H1 (cell line): ENCODE measurements around the gene SERPINB8. TPM values are rescaled to one million over a fixed set of nuclear protein-coding genes. Genes with fewer than 3 reads are reported as not detected.

Experiments
- ATF3 ChIP-seq: IDR thresholded peaks from 2 replicates; pipeline ENCODE4 v1.6.1; 2011; ENCODE audit warnings: low read depth, mild to moderate bottlenecking, low read length; ENCODE audit not compliant: insufficient read depth
- BRCA1 ChIP-seq: IDR thresholded peaks from 2 replicates; pipeline ENCODE4 v1.6.1; 2012; ENCODE audit warnings: low read depth, low read length, improper control_type of control experiment
- CBX8 ChIP-seq: fragments of 300-800, 300-1000 bp; sonication (generic); IDR thresholded peaks from 2 replicates; pipeline ENCODE4 v1.7.1; 2016; ENCODE audit warnings: low read depth, low read length, borderline replicate concordance
- CHD7 ChIP-seq: fragments of 300-600 bp; sonication (generic); IDR thresholded peaks from 2 replicates; pipeline ENCODE4 v1.7.1; 2012; ENCODE audit warnings: low read length, moderate library complexity, mild to moderate bottlenecking, inconsistent platforms; ENCODE audit not compliant: insufficient replicate concordance
- E2F6 ChIP-seq: IDR thresholded peaks from 2 replicates; pipeline ENCODE4 v1.6.1; 2012; ENCODE audit warnings: inconsistent platforms
- JUND ChIP-seq: IDR thresholded peaks from 2 replicates; pipeline ENCODE4 v1.6.1; 2011; ENCODE audit warnings: mild to moderate bottlenecking, improper control_type of control experiment, low read length
- MAX ChIP-seq: IDR thresholded peaks from 2 replicates; pipeline ENCODE4 v1.6.1; 2012; ENCODE audit warnings: inconsistent platforms
- POLR2A ChIP-seq, 2 experiments: IDR thresholded peaks; 1 replicate in 1 of 2; 2 replicates in 1 of 2; pipeline ENCODE4 v1.6.1; 2011; ENCODE audit warnings: low read depth in 2 of 2, low read length in 2 of 2, mild to moderate bottlenecking in 2 of 2; ENCODE audit errors: control extremely low read depth in 1 of 2
- SRF ChIP-seq: IDR thresholded peaks from 2 replicates; pipeline ENCODE4 v1.6.1; 2011; ENCODE audit warnings: mild to moderate bottlenecking, low read depth, low read length, moderate library complexity
- TAF1 ChIP-seq: IDR thresholded peaks from 2 replicates; pipeline ENCODE4 v1.6.1; 2011; ENCODE audit warnings: mild to moderate bottlenecking, low read depth, low read length
- TAF7 ChIP-seq: optimal IDR thresholded peaks from 2 replicates; pipeline ENCODE3; 2011; ENCODE audit warnings: low read depth, mild to moderate bottlenecking, inconsistent platforms, low read length, moderate library complexity, borderline replicate concordance
- polyA plus RNA-seq, 7 experiments: library from polyadenylated mRNA; depleted of rRNA in 3 of 7; stranded (reverse) in 5 of 7; unstranded in 2 of 7; fragments of >200 nt in 5 of 7; fragments of 200-250 nt in 2 of 7; gene quantifications; 1 replicate in 5 of 7; 2 replicates in 1 of 7; 4 replicates in 1 of 7; pipeline versions ENCODE4 v1.2.1 to v1.2.3, GENCODE V29; 2011 to 2013; ENCODE audit warnings: missing spikeins in 2 of 7, mixed read lengths in 2 of 7
- total RNA-seq: library from RNA; stranded (reverse); fragmentation: NEBNext Ultra II Directional; extraction: Animal tissue kit (Norgen Biotek cat#: 25700); gene quantifications from 2 replicates; pipeline ENCODE4 v1.2.1, GENCODE V29; 2021

The SERPINB8 gene
- total and polyA plus RNA-seq, 2 of the 8 experiments (the other 6 are each of a cell fraction or from before 2014, with no cell fraction given) = 0.42 to 1.2 TPM

- TF ChIP-seq CHD7 = no peak
- no peak for TF ChIP-seq MAX
- no peak for TF ChIP-seq CBX8
- TF ChIP-seq JUND = no peak
- no peak for TF ChIP-seq BRCA1
- no peak for TF ChIP-seq ATF3
- no peak for TF ChIP-seq SRF
- TF ChIP-seq E2F6 = no peak
- no peak for TF ChIP-seq TAF1
- no peak for TF ChIP-seq TAF7
- no peak for TF ChIP-seq POLR2A (IDR thresholded peaks at IDR 0.05; ENCODE audit: control extremely low read depth in 1 of 2, low read depth in 2 of 2, low read length in 2 of 2)
Measured at GRCh38 chr18:63953811-63954210, 16.1 kb upstream of the SERPINB8 start (continued).
